KMS-11 (cell line): ENCODE measurements around the gene NECAB2.

Experiments
- H2AFZ ChIP-seq: fragments of 200-600 bp; sonication (generic); 2 replicates; pipeline ENCODE4 v1.6.1; 2016; ENCODE audit warnings: antibody characterized with exemption, mixed run types, low read depth
- H3K27ac ChIP-seq: fragments of 200-600 bp; sonication (generic); 2 replicates; pipeline ENCODE4 v1.6.1; 2016; ENCODE audit warnings: mild to moderate bottlenecking, mixed run types
- H3K27me3 ChIP-seq: fragments of 200-600 bp; sonication (generic); 2 replicates; pipeline ENCODE4 v1.6.1; 2017; ENCODE audit warnings: mild to moderate bottlenecking, low read depth, mixed run types, moderate library complexity; ENCODE audit not compliant: insufficient read depth
- H3K36me3 ChIP-seq: fragments of 200-600 bp; sonication (generic); 2 replicates; pipeline ENCODE4 v1.6.1; 2017; ENCODE audit warnings: mild to moderate bottlenecking, mixed run types; ENCODE audit not compliant: insufficient read depth
- H3K4me1 ChIP-seq: fragments of 200-600 bp; sonication (generic); 2 replicates; pipeline ENCODE4 v1.6.1; 2016; ENCODE audit warnings: mild to moderate bottlenecking, low read depth, mixed run types; ENCODE audit not compliant: poor library complexity, severe bottlenecking
- H3K4me2 ChIP-seq: fragments of 200-600 bp; sonication (generic); 2 replicates; pipeline ENCODE4 v1.7.0; 2016; ENCODE audit warnings: mild to moderate bottlenecking, mixed run types
- H3K4me3 ChIP-seq: fragments of 200-600 bp; sonication (generic); IDR thresholded peaks from 2 replicates; pipeline ENCODE4 v1.6.1; 2017; ENCODE audit warnings: low read depth, low read length, mixed read lengths; ENCODE audit not compliant: insufficient read depth
- H3K79me2 ChIP-seq: fragments of 200-600 bp; sonication (generic); 2 replicates; pipeline ENCODE4 v1.6.1; 2016; ENCODE audit warnings: low read depth, mixed run types; ENCODE audit not compliant: insufficient read depth
- H3K9ac ChIP-seq: fragments of 200-600 bp; sonication (generic); 2 replicates; pipeline ENCODE4 v1.6.1; 2016; ENCODE audit warnings: mild to moderate bottlenecking, mixed run types
- H4K20me1 ChIP-seq: fragments of 200-600 bp; sonication (generic); 2 replicates; pipeline ENCODE4 v1.6.1; 2016; ENCODE audit warnings: mild to moderate bottlenecking, mixed run types; ENCODE audit not compliant: insufficient read depth
- TF ChIP-seq, protein P1 (sequence below): fragments of 200-600 bp; sonication (generic); conservative IDR thresholded peaks from 2 replicates; pipeline ENCODE4 v1.6.1; 2017; ENCODE audit warnings: low read depth, mild to moderate bottlenecking, antibody characterized with exemption, low read length, moderate library complexity, mixed read lengths

NECAB2 gene

DNA sequence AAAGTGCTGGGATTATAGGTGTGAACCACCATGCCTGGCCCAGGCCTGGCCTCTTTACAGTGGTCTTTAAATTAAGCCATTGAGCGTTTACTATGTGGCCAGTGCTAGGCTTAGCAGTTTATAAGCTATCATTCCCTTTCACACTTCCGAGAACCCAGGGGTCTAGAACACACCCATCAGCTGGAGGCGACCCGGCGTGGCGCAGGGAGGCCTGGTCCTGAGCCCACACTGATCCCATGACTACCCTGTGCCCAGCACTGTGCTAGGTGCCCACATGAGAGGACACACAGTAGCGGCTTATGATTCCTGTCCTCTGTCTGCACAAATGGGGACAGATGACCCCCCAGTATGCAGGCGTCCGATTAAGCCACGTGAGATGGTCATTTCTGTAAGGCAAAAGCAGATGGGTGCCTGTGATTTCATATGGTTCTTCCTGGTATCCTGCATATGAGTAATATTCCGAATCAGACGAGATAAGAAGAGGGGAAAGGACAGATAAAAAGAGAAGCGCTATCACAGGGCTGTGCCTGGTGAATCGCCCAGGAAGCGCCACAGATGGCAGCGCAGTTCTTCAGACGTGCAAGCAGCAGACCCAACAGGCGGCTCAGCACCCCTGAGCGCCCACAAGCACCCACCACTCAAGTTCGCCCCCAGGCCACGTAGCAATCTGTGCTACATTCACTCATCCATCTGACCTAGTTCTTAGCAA is 9.8 kb upstream of the NECAB2 start:
- Histone ChIP-seq H3K27ac (no peak overlapping the region), H3K4me3 (no peak overlapping the region), H3K36me3 (no peaks in the 10 kb centered on the region), H3K79me2 (no peaks in the 10 kb centered on the region), H3K9ac (no peak overlapping the region), H3K4me1 (peaks cover 8% of the 10 kb centered on the region), H3K4me2 (no peak overlapping the region), H4K20me1 (no peaks in the 10 kb centered on the region), H2AFZ (no peak overlapping the region), H3K27me3 (no peaks in the 10 kb centered on the region)
- TF ChIP-seq, protein P1, sequence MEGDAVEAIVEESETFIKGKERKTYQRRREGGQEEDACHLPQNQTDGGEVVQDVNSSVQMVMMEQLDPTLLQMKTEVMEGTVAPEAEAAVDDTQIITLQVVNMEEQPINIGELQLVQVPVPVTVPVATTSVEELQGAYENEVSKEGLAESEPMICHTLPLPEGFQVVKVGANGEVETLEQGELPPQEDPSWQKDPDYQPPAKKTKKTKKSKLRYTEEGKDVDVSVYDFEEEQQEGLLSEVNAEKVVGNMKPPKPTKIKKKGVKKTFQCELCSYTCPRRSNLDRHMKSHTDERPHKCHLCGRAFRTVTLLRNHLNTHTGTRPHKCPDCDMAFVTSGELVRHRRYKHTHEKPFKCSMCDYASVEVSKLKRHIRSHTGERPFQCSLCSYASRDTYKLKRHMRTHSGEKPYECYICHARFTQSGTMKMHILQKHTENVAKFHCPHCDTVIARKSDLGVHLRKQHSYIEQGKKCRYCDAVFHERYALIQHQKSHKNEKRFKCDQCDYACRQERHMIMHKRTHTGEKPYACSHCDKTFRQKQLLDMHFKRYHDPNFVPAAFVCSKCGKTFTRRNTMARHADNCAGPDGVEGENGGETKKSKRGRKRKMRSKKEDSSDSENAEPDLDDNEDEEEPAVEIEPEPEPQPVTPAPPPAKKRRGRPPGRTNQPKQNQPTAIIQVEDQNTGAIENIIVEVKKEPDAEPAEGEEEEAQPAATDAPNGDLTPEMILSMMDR, result no peak

DNA sequence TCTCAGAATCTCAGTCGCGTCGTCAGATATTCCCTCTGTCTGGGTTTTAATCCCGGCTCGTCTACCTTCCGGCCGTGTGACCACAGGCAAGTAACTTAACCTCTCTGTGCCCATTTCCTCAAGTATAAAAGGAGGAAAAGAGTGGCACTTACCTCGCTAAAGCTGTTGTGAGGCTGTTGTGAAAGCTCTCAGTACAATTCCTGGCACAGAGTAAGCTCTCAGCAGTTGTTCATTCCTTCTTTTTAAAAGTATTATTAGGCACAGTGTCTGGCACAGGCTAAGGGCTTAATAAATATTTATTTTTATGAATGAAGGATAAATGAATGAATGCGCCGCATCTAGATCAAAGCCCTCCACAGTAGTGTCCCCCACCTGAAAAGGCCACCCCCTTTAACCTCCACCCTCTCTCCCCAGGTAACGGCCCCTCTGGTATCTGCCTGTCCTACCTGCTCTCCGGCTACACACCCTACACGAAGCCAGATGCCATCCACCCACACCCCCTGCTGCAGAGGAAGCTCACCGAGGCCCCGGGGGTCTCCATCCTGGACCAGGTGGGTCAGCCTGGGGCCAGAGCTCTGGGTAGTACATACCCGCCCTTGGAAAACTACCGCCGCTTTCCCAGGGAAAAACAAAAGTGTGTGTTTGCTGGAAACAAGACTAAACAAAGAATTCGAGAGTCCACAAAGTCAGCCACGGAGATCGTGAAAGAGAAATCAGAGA is 9.0 kb upstream of the NECAB2 start:
- no peaks in the 10 kb centered on the region for H3K79me2 ChIP-seq
- no peaks in the 10 kb centered on the region for H3K36me3 ChIP-seq
- no peaks in the 10 kb centered on the region for H3K27me3 ChIP-seq
- TF ChIP-seq, protein P1, result no peak
- no peak overlapping the region for H3K4me2 ChIP-seq
- no peaks in the 10 kb centered on the region for H4K20me1 ChIP-seq
- H3K27ac ChIP-seq, result no peak overlapping the region
- no peak overlapping the region for H2AFZ ChIP-seq
- no peak overlapping the region for H3K9ac ChIP-seq
- H3K4me1 ChIP-seq, result peaks cover 8% of the 10 kb centered on the region
- H3K4me3 ChIP-seq, result no peak overlapping the region

DNA sequence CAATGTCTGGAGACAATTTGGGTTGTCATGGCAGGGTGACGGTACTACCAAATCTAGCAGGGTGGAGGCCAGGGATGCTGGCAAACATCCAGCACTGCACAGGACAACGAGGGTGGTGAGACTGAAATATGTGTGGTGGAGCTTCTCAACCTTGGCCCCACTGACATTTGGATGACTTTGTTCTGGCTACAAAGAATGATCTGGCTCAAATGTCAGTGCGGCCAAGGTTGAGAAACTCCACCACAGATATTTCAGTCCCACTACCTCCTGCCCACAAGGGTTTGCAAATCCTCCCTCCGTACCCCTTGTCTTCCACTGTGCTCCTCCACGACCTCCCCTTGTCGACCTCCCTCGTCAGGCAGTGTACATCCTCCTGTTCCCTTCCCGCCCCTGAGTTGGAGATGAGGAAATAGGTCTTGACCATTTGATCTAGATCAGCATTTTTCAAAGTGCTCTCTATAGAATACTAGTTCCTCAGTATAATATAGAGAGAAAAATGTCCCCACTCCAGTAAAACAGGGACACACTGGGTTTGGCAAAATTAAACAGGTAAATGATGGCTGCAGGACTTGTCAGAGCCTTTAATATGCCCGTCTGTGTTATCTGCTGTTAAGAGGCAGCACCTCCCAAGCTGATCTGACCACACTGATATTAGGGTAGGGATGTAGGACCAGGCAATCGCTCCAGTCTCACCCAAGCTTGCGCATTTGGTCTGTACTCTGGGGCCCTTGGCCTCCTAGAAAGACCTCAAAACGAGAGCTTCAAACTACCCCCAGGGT is 8.2 kb upstream of the NECAB2 start:
- H3K27me3 ChIP-seq, result no peaks in the 10 kb centered on the region
- H3K79me2 ChIP-seq, result no peaks in the 10 kb centered on the region
- H3K27ac ChIP-seq, result no peak overlapping the region
- TF ChIP-seq, protein P1, result no peak
- H3K4me3 ChIP-seq, result no peak overlapping the region
- no peaks in the 10 kb centered on the region for H3K36me3 ChIP-seq
- no peak overlapping the region for H2AFZ ChIP-seq
- no peak overlapping the region for H3K4me2 ChIP-seq
- no peak overlapping the region for H3K9ac ChIP-seq
- peaks cover under 1% of the 10 kb centered on the region for H3K4me1 ChIP-seq
- H4K20me1 ChIP-seq, result no peaks in the 10 kb centered on the region

DNA sequence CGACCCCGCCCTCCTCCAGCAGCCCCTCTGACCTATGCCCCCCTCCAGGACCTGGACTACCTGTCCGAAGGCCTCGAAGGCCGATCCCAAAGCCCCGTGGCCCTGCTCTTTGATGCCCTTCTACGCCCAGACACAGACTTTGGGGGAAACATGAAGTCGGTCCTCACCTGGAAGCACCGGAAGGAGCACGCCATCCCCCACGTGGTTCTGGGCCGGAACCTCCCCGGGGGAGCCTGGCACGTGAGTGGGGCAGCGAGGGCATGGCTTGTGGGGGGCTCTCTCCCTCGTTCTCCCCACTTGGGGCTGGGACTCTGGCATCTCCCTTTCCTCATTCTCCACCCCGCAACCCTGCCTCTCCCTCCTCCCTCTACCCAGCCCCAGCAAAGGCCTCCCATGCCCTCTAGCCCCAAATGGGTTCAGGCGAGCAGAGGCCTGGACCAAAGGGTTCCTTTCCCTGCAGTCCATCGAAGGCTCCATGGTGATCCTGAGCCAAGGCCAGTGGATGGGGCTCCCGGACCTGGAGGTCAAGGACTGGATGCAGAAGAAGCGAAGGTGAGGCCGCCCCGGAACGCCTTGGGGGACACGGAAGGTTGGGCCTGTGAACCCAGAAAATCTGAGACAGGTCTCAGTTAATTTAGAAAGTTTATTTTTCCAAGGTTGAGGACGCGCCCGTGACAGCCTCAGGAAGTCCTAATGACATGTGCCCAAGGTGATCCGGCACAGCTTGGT is 7.4 kb upstream of the NECAB2 start:
- H3K27me3 ChIP-seq, result no peaks in the 10 kb centered on the region
- H3K79me2 ChIP-seq, result no peaks in the 10 kb centered on the region
- no peak overlapping the region for H3K9ac ChIP-seq
- H2AFZ ChIP-seq, result no peak overlapping the region
- H4K20me1 ChIP-seq, result no peaks in the 10 kb centered on the region
- H3K4me2 ChIP-seq, result no peak overlapping the region
- TF ChIP-seq, protein P1, result no peak
- no peak overlapping the region for H3K27ac ChIP-seq
- H3K4me1 ChIP-seq, result no peaks in the 10 kb centered on the region
- no peaks in the 10 kb centered on the region for H3K36me3 ChIP-seq
- no peak overlapping the region for H3K4me3 ChIP-seq
